ENCODE results near the gene MPRIP.

MPRIP gene

DNA sequence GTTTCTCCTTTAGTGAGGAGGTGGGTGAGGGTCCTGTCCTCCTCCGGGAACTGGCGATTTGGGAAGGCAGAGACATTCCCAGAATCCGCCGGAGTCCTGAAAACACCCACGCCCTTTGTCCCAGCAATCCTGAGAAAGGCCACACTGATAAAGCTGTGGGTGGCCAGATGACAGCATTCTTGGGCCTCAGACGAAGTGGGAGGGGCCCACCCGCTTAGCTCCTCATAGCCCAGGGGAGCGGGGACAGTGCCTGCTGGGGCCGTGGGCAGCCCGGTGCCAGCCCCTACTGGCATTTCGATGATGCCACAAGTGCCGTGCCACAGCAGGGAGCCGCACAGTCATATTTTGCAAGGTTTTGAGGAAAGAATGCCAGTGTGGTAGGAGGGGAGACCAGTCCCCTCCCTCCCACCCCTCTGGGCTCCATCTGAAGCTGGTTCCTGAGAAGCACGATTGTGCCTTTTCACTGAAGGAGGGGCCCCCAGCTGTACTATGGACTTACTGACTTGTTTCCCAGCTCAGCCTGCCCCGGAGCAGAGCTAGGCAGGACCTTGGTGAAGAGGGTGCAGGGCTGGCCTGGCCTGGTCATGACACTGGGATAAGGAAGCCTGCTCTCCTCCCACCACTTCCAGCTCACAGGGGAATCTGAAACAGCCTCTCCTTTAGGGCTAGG is 20.9 kb upstream of the MPRIP start:
- no peaks in the 10 kb centered on the region for H3K27me3 ChIP-seq (ENCODE audit: insufficient read depth, low read depth, severe bottlenecking)
- TF ChIP-seq, protein P1, sequence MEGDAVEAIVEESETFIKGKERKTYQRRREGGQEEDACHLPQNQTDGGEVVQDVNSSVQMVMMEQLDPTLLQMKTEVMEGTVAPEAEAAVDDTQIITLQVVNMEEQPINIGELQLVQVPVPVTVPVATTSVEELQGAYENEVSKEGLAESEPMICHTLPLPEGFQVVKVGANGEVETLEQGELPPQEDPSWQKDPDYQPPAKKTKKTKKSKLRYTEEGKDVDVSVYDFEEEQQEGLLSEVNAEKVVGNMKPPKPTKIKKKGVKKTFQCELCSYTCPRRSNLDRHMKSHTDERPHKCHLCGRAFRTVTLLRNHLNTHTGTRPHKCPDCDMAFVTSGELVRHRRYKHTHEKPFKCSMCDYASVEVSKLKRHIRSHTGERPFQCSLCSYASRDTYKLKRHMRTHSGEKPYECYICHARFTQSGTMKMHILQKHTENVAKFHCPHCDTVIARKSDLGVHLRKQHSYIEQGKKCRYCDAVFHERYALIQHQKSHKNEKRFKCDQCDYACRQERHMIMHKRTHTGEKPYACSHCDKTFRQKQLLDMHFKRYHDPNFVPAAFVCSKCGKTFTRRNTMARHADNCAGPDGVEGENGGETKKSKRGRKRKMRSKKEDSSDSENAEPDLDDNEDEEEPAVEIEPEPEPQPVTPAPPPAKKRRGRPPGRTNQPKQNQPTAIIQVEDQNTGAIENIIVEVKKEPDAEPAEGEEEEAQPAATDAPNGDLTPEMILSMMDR (IDR thresholded peaks at IDR 0.05; ENCODE audit: low read depth, low read length): no peak
- H3K9me3 ChIP-seq (ENCODE audit: severe bottlenecking): no peaks in the 10 kb centered on the region
- peak overlapping the region; percentile 31 for H3K27ac ChIP-seq
- no peaks in the 10 kb centered on the region for H3K36me3 ChIP-seq
- no peak overlapping the region for H3K4me3 ChIP-seq (ENCODE audit: low read depth, low read length)
- DNase-seq: peak; percentile 36

DNA sequence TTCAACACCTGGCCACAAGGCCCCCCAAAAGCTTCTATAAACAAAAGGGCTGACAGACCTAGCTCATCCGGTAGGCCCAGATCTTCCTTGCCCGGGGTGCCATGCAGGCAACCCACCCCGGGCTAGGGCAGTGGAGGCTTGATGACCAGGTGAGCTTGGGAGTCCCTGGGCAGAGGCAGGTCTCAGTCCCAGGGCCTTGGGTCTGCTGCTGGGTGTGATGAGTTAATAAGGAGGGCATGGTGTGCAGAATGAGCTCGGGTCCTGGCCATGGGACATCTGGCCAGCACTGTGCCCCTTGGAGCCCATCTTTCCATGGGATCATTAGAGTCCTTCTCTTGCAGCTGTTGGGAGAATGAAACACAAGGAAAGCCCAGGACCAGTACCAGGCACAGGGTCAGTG is 20.2 kb upstream of the MPRIP start:
- Histone ChIP-seq H3K27me3 (ENCODE audit: insufficient read depth, low read depth, severe bottlenecking) (no peaks in the 10 kb centered on the region), H3K9me3 (ENCODE audit: severe bottlenecking) (no peaks in the 10 kb centered on the region), H3K36me3 (no peaks in the 10 kb centered on the region), H3K27ac (no peak overlapping the region), H3K4me3 (ENCODE audit: low read depth, low read length) (no peak overlapping the region)
- DNase-seq: no peak
- TF ChIP-seq, protein P1 (IDR thresholded peaks at IDR 0.05; ENCODE audit: low read depth, low read length): no peak

DNA sequence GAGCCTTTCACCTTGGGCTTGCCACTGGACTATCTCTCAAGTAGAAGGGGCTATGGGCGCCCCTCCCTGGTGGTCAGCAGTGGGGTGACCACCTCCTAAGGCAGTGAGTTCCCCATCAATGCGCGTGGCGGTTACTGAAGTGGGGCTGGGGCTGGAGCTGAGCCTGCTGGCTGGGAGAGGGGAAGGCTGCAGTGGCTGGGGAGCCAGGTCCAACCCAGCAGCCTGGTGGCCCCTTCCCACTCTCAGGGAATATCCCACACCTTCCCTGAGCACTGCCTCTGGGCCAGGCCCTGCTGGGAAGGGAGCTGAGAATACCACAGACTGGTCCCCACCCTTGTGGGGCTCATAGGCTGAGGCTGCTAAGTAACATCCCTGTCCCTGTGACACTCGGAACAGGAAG is 19.8 kb upstream of the MPRIP start:
- DNase-seq: no peak
- no peaks in the 10 kb centered on the region for H3K27me3 ChIP-seq (ENCODE audit: insufficient read depth, low read depth, severe bottlenecking)
- TF ChIP-seq, protein P1 (IDR thresholded peaks at IDR 0.05; ENCODE audit: low read depth, low read length): no peak
- H3K4me3 ChIP-seq (ENCODE audit: low read depth, low read length): no peak overlapping the region
- no peak overlapping the region for H3K27ac ChIP-seq
- H3K36me3 ChIP-seq: no peaks in the 10 kb centered on the region
- no peaks in the 10 kb centered on the region for H3K9me3 ChIP-seq (ENCODE audit: severe bottlenecking)

DNA sequence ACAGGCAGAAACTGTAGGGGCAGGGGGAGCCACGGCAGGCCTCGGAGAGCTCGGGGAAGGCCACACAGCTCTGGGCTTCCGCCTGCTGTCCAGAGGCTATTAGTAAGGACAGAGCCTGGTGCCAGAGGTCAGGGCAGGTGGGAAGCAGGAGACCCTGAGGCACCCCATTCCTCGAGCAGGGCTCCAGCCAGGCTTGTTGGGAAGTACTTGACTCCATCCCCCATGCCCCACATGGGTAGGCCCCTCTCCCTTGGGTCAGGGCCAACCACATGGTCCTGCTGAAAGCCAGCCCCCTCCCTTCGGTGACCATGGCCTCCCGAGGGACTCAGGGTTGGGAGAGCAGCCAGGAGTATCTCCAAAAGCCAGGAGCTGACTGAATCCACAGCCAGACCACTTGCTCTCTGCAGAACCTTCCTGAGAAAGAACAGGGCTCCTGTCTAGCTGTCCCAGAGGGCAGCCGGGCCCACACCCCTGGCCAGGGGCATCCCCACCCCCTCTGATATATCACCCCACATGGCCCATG is 17.4 kb upstream of the MPRIP start:
- Histone ChIP-seq H3K9me3 (ENCODE audit: severe bottlenecking) (no peaks in the 10 kb centered on the region), H3K27me3 (ENCODE audit: insufficient read depth, low read depth, severe bottlenecking) (no peaks in the 10 kb centered on the region), H3K36me3 (no peaks in the 10 kb centered on the region), H3K27ac (no peak overlapping the region; the same call in 1 of the 2 replicates), H3K4me3 (ENCODE audit: low read depth, low read length) (no peak overlapping the region)
- TF ChIP-seq, protein P1 (IDR thresholded peaks at IDR 0.05; ENCODE audit: low read depth, low read length): no peak
- DNase-seq: no peak

DNA sequence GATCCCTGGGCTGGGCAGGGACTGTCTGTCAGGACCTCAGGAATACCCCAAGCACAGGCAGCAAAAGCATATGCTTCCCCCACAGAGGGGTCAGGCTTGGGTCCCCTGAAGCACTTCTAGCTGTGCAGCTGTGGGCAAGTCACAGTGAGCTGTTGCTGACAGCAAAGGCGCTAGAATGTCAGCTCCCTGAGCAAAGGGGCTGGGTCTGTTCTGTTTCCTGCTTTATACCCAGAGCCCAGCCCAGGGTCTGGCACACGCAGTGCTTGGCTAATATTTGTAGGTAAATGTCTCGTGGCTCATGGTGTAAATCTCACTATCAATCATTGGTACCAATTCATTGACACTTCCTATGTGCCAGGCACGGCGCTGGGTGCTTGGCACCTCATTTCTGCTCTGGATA is 16.6 kb upstream of the MPRIP start:
- no peaks in the 10 kb centered on the region for H3K27me3 ChIP-seq (ENCODE audit: insufficient read depth, low read depth, severe bottlenecking)
- no peaks in the 10 kb centered on the region for H3K36me3 ChIP-seq
- DNase-seq: no peak
- H3K9me3 ChIP-seq (ENCODE audit: severe bottlenecking): no peaks in the 10 kb centered on the region
- TF ChIP-seq, protein P1 (IDR thresholded peaks at IDR 0.05; ENCODE audit: low read depth, low read length): no peak
- no peak overlapping the region for H3K27ac ChIP-seq
- H3K4me3 ChIP-seq (ENCODE audit: low read depth, low read length): no peak overlapping the region

DNA sequence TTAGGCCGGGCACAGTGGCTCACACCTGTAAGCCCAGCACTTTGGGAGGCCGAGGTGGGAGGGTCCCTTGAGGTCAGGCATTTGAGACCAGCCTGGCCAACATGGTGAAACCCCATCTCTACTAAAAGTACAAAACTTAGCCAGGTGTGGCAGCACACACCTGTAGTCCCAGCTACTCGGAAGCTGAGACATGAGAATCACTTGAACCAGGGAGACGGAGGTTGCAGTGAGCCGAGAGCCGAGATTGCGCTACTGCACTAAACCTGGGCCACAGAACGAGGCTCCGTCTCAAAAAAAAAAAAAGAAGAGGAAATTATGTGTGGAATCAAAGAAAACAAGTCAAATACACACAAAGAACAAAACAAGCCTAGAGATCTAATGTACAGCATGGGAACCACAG is 16.1 kb upstream of the MPRIP start:
- H3K4me3 ChIP-seq (ENCODE audit: low read depth, low read length): no peak overlapping the region
- TF ChIP-seq, protein P1 (IDR thresholded peaks at IDR 0.05; ENCODE audit: low read depth, low read length): no peak
- no peaks in the 10 kb centered on the region for H3K9me3 ChIP-seq (ENCODE audit: severe bottlenecking)
- no peak overlapping the region for H3K27ac ChIP-seq
- H3K27me3 ChIP-seq (ENCODE audit: insufficient read depth, low read depth, severe bottlenecking): no peaks in the 10 kb centered on the region
- DNase-seq: no peak
- H3K36me3 ChIP-seq: no peaks in the 10 kb centered on the region
